K562 (cell line): ENCODE data around the gene TSSK1B. TPM values are rescaled to one million over a fixed set of nuclear protein-coding genes. Genes with fewer than 3 reads are reported as not detected.

Experiments
- ATAC-seq: fragments of 200-7000 bp; cut with Tn5 transposase; 3 replicates; pipeline ENCODE4 v1.9.1; 2020; ENCODE audit warnings: moderate library complexity
- BruUV-seq: library from RNA; stranded (reverse); fragments of 400-500 nt; replicated peaks from 2 replicates; lab custom pipeline; 2021; lab: Mats Ljungman, UMichigan
- CTCF ChIA-PET: fragments of 300-600 bp; formaldehyde crosslinking; extraction: SDS; loops from one replicate; lab custom pipeline; 2021; ENCODE audit warnings: low intra/inter-chr PET ratio; lab: Yijun Ruan, JAX
- POLR2A ChIA-PET: fragments of 300-600, 350-650 bp; sonication (Branson Sonifier 250); formaldehyde crosslinking; extraction: SDS; loops from one replicate; lab custom pipeline; 2021; ENCODE audit warnings: antibody characterized with exemption, inconsistent platforms; lab: Yijun Ruan, JAX
- DNase-seq, 4 experiments: peaks; one replicate each; pipeline versions ENCODE4 v3.0.0 to v3.0.0-alpha.2; 2011 to 2018; ENCODE audit warnings: low spot score in 3 of 4, mixed read lengths in 3 of 4; ENCODE audit errors: extremely low read depth in 1 of 4
- FAIRE-seq: peaks from 2 replicates; lab custom pipeline; 2011; peaks lifted over from hg19 to GRCh38; lab: Jason Lieb, UNC
- H2AFZ ChIP-seq: 2 replicates; pipeline ENCODE4 v1.6.0; 2011; ENCODE audit warnings: low read depth, low read length, control low read depth, inconsistent platforms
- H3K27ac ChIP-seq: fragments of 200-600 bp; 3 replicates; pipeline ENCODE4 v1.8.0; 2011; ENCODE audit warnings: low read depth, mild to moderate bottlenecking, control low read depth, inconsistent platforms, low read length, moderate library complexity, mixed read lengths; ENCODE audit errors: extremely low read depth
- H3K27me3 ChIP-seq, 2 experiments: fragments of 300-600 bp in 1 of 2; 2 replicates in 1 of 2; 3 replicates in 1 of 2; pipeline versions ENCODE4 v1.6.0 to v1.8.0; 2011; ENCODE audit warnings: inconsistent platforms in 2 of 2, low read length in 2 of 2, mild to moderate bottlenecking in 1 of 2, mixed read lengths in 1 of 2, moderate library complexity in 1 of 2; ENCODE audit not compliant: control insufficient read depth in 2 of 2, insufficient read depth in 2 of 2
- H3K36me3 ChIP-seq: fragments of 300-600 bp; 3 replicates; pipeline ENCODE4 v1.8.0; 2011; ENCODE audit warnings: mild to moderate bottlenecking, low read length, inconsistent platforms; ENCODE audit not compliant: control insufficient read depth, insufficient read depth
- H3K4me1 ChIP-seq, 2 experiments: fragments of 200-600 bp in 1 of 2; replicated peaks in 1 of 2; 2 replicates in 1 of 2; 3 replicates in 1 of 2; pipeline versions ENCODE4 v1.5.1 to v1.8.0; 2011; ENCODE audit warnings: inconsistent platforms in 2 of 2, low read length in 2 of 2, mild to moderate bottlenecking in 1 of 2, mixed read lengths in 1 of 2, moderate library complexity in 1 of 2; ENCODE audit not compliant: control insufficient read depth in 2 of 2, insufficient read depth in 2 of 2
- H3K4me2 ChIP-seq: 2 replicates; pipeline ENCODE4 v1.6.1; 2011; ENCODE audit warnings: low read length, control low read depth, inconsistent platforms, mixed read lengths; ENCODE audit not compliant: insufficient read depth
- H3K4me3 ChIP-seq: fragments of 200-600 bp; sonication (generic), shearing (Covaris generic); 2 replicates; pipeline ENCODE4 v1.5.1; 2016; ENCODE audit warnings: control low read depth, inconsistent platforms
- H3K79me2 ChIP-seq: fragments of 200-600 bp; 3 replicates; pipeline ENCODE4 v1.8.0; 2011; ENCODE audit warnings: low read length, inconsistent platforms; ENCODE audit not compliant: control insufficient read depth, insufficient read depth
- H3K9ac ChIP-seq, 2 experiments: 2 replicates each; pipeline versions ENCODE4 v1.6.0 to v1.6.1; 2011; ENCODE audit warnings: low read depth in 2 of 2, low read length in 2 of 2, control low read depth in 1 of 2, inconsistent platforms in 1 of 2, mild to moderate bottlenecking in 1 of 2, mixed read lengths in 1 of 2; ENCODE audit not compliant: insufficient read depth in 1 of 2
- H3K9me1 ChIP-seq: one replicate; pipeline ENCODE4 v1.6.0; 2011; ENCODE audit warnings: inconsistent platforms, mild to moderate bottlenecking, low read length, moderate library complexity; ENCODE audit not compliant: control insufficient read depth, insufficient read depth
- H3K9me3 ChIP-seq: replicated peaks from 2 replicates; pipeline ENCODE4 v1.5.1; 2011; ENCODE audit warnings: low read depth, low read length, inconsistent platforms; ENCODE audit not compliant: control insufficient read depth, insufficient read depth
- H4K20me1 ChIP-seq: replicated peaks from 2 replicates; pipeline ENCODE4 v1.6.1; 2011; ENCODE audit warnings: low read length, inconsistent platforms, mixed read lengths; ENCODE audit not compliant: control insufficient read depth, insufficient read depth
- CLOCK ChIP-seq: fragments of 250-450 bp; sonication (Bioruptor Pico); IDR thresholded peaks from 2 replicates; pipeline ENCODE4 v1.4.0; 2020; ENCODE audit warnings: mild to moderate bottlenecking, moderate library complexity, borderline replicate concordance
- NFIC ChIP-seq: fragments of 450-650 bp; IDR thresholded peaks from 2 replicates; pipeline ENCODE4 v1.6.1; 2017; ENCODE audit warnings: mild to moderate bottlenecking, inconsistent platforms
- TARDBP ChIP-seq: fragments of 450-650 bp; IDR thresholded peaks from 2 replicates; pipeline ENCODE4 v1.6.1; 2016
- ZNF316 ChIP-seq: fragments of 450-650 bp; IDR thresholded peaks from 2 replicates; pipeline ENCODE4 v1.6.1; 2016
- WGBS: fragments of 100-300 bp; shearing (Covaris generic); methylation state at CpG from one replicate; pipeline ENCODE4 v1.1.6; 2016; ENCODE audit warnings: low coverage, mixed read lengths; ENCODE audit not compliant: insufficient coverage; ENCODE audit errors: missing lambda C conversion rate; 5-methylcytosine and 5-hydroxymethylcytosine counted together
- in situ Hi-C: fragments of 300-500 bp; cut with MboI; formaldehyde crosslinking; loops from 4 replicates; pipeline ENCODE4 v1.15.0; 2018; ENCODE audit warnings: inconsistent platforms, mixed read lengths
- intact Hi-C: fragments of 100-400 bp; cut with micrococcal nuclease; formaldehyde crosslinking; loops from 2 replicates; pipeline ENCODE4 v1.14.2; 2022
- polyA plus RNA-seq, 8 experiments: library from polyadenylated mRNA; depleted of rRNA in 4 of 8; stranded (reverse) in 5 of 8; unstranded in 3 of 8; fragments of >200 nt; fragmentation: Nextera tagmentation in 2 of 8; fragmentation: Illumina TruSeq in 1 of 8; extraction: Ambion mirVana in 2 of 8; extraction: Trizol in 1 of 8; gene quantifications; 2 replicates each; pipeline versions ENCODE4 v1.2.1 to v1.2.3, GENCODE V29; 2011 to 2014; ENCODE audit warnings: inconsistent platforms in 1 of 8, missing spikeins in 1 of 8
- total RNA-seq, 7 experiments: library from RNA; depleted of rRNA in 6 of 7; stranded (reverse); fragments of >200 nt in 6 of 7; fragmentation: Illumina TruSeq in 2 of 7; extraction: Trizol in 2 of 7; gene quantifications; 2 replicates each; pipeline versions ENCODE4 v1.2.1 to v1.2.3, GENCODE V29; 2011 to 2021; ENCODE audit warnings: low replicate concordance in 1 of 7

Gene TSSK1B
- total and polyA plus RNA-seq, 9 of the 15 experiments (the other 6 are each of a cell fraction or from before 2014, with no cell fraction given): not detected

- WGBS: 0% methylated on average over 2 of the region's 2 CpGs
- Histone ChIP-seq H3K9me3 (no peaks in the 10 kb centered on the region), H3K4me3 (no peak overlapping the region), H3K36me3 (no peaks in the 10 kb centered on the region), H3K4me2 (no peak overlapping the region), H3K27me3 (peaks cover 0 to 15% of the 10 kb centered on the region in 2 experiments; a peak in 2 of 5 replicates), H3K4me1 (no peaks in the 10 kb centered on the region), H3K9me1 (no peaks in the 10 kb centered on the region), H3K9ac (no peak overlapping the region), H3K79me2 (no peaks in the 10 kb centered on the region)
- DNase-seq (no peak), ATAC-seq (no peak), FAIRE-seq (no peak)
- in situ Hi-C loops: no loop called here
- POLR2A ChIA-PET: interaction anchor here (0.6 kb wide), 1 partner anchor 133 kb away, joined by 3 read pairs; no protein-coding TSS in a partner anchor
- BruUV-seq: no TSS peak
- TF ChIP-seq NFIC: 0 out of 2 replicates have a peak, but pooled peaks have one; percentile 19
- no peak for TF ChIP-seq TARDBP
- TF ChIP-seq, all 486 proteins: peak for 1
- intact Hi-C loops: no loop called here
- H4K20me1 ChIP-seq: no peaks in the 10 kb centered on the region
- no peak overlapping the region for H3K27ac ChIP-seq
- CTCF ChIA-PET: no interaction called here
- H2AFZ ChIP-seq: no peak overlapping the region
Measured at GRCh38 chr5:113450929-113451328, 16.1 kb upstream of the TSSK1B start.

- POLR2A ChIA-PET: interaction anchor here (0.6 kb wide), 1 partner anchor 133 kb away, joined by 3 read pairs; no protein-coding TSS in a partner anchor
- no peaks in the 10 kb centered on the region for H3K4me1 ChIP-seq
- FAIRE-seq: peak; percentile 26
Measured at GRCh38 chr5:113450462-113450861, 15.7 kb upstream of the TSSK1B start.

More at GRCh38 chr5:113450462-113450861, 15.7 kb upstream of the TSSK1B start:
- no peaks in the 10 kb centered on the region for H3K79me2 ChIP-seq
- no peak for TF ChIP-seq CLOCK (CRISPR knock-in tag)
- peak; percentile 56 for TF ChIP-seq ZNF316
- TF ChIP-seq, all 486 proteins: peak for 1
- in situ Hi-C loops: no loop called here
- intact Hi-C loops: no loop called here
- no peak overlapping the region for H3K4me3 ChIP-seq
- H3K9ac ChIP-seq: no peak overlapping the region
- peaks cover 0 to 15% of the 10 kb centered on the region in 2 experiments; a peak in 2 of 5 replicates for H3K27me3 ChIP-seq
- no peaks in the 10 kb centered on the region for H4K20me1 ChIP-seq
- no peaks in the 10 kb centered on the region for H3K36me3 ChIP-seq
- H3K9me1 ChIP-seq: no peaks in the 10 kb centered on the region
- DNase-seq: no peak
- no peak overlapping the region for H2AFZ ChIP-seq
- no peaks in the 10 kb centered on the region for H3K9me3 ChIP-seq
- ATAC-seq: no peak
- H3K4me2 ChIP-seq: no peak overlapping the region
- BruUV-seq: no TSS peak
- WGBS: 0% methylated on average over 2 of the region's 2 CpGs
- CTCF ChIA-PET: no interaction called here
- no peak overlapping the region for H3K27ac ChIP-seq
